CD14-positive monocyte (primary cell): Measurements from ENCODE around the gene BTG2. TPM values are rescaled to one million over a fixed set of nuclear protein-coding genes. Genes with fewer than 3 reads are reported as not detected.
"Not testable (repeated sequence)": the region's sequence is repeated elsewhere in the genome, so short reads cannot be mapped to it uniquely, and the experiment has no call there.

ENCODE experiments used
- DNase-seq, 3 donors: peaks; one replicate each; pipeline ENCODE4 v3.0.0-alpha.2; 2011 to 2022
- H2AFZ ChIP-seq: 2 replicates; pipeline ENCODE4 v1.6.0; 2012; ENCODE audit warnings: mild to moderate bottlenecking, low read depth, low read length, inconsistent platforms; ENCODE audit not compliant: insufficient read depth, poor library complexity, severe bottlenecking
- H3K27ac ChIP-seq, 2 donors: 1 replicate in 1 of 2; 2 replicates in 1 of 2; pipeline ENCODE4 v1.5.1; 2012 to 2013; ENCODE audit warnings: low read length in 2 of 2, control low read depth in 1 of 2, inconsistent platforms in 1 of 2, low read depth in 1 of 2, mild to moderate bottlenecking in 1 of 2
- H3K27me3 ChIP-seq, 2 donors: one replicate each; pipeline versions ENCODE4 v1.6.0 to v1.6.1; 2011 to 2013; ENCODE audit warnings: low read length in 2 of 2; ENCODE audit not compliant: control insufficient read depth in 2 of 2, insufficient read depth in 2 of 2
- H3K36me3 ChIP-seq, 2 donors: replicated peaks in 1 of 2; 1 replicate in 1 of 2; 2 replicates in 1 of 2; pipeline versions ENCODE4 v1.5.1 to v1.6.1; 2012 to 2013; ENCODE audit warnings: low read length in 2 of 2, control low read depth in 1 of 2, inconsistent platforms in 1 of 2, mild to moderate bottlenecking in 1 of 2; ENCODE audit not compliant: insufficient read depth in 2 of 2, control insufficient read depth in 1 of 2
- H3K4me1 ChIP-seq, 2 donors: 1 replicate in 1 of 2; 2 replicates in 1 of 2; pipeline versions ENCODE4 v1.5.1 to v1.6.1; 2012 to 2013; ENCODE audit warnings: low read length in 2 of 2, control low read depth in 1 of 2, inconsistent platforms in 1 of 2, mild to moderate bottlenecking in 1 of 2, moderate library complexity in 1 of 2; ENCODE audit not compliant: insufficient read depth in 2 of 2, control insufficient read depth in 1 of 2
- H3K4me2 ChIP-seq: replicated peaks from 2 replicates; pipeline ENCODE3; 2012; ENCODE audit warnings: low read length, moderate library complexity, mild to moderate bottlenecking; ENCODE audit not compliant: poor library complexity, severe bottlenecking; ENCODE audit errors: extremely low read depth
- H3K4me3 ChIP-seq, 3 experiments: fragments of 200-600 bp in 1 of 3; sonication (generic) in 1 of 3; replicated peaks in 1 of 3; 1 replicate in 2 of 3; 2 replicates in 1 of 3; pipeline ENCODE4 v1.5.1; 2011 to 2013; ENCODE audit warnings: low read length in 3 of 3, mild to moderate bottlenecking in 3 of 3, control low read depth in 2 of 3, low read depth in 2 of 3, inconsistent platforms in 1 of 3, moderate library complexity in 1 of 3
- H3K79me2 ChIP-seq: 2 replicates; pipeline ENCODE4 v1.6.0; 2012; ENCODE audit warnings: mild to moderate bottlenecking, control low read depth, inconsistent platforms, low read length, moderate library complexity; ENCODE audit not compliant: insufficient read depth
- H3K9ac ChIP-seq: 2 replicates; pipeline ENCODE4 v1.6.0; 2017; ENCODE audit warnings: low read length, mild to moderate bottlenecking; ENCODE audit not compliant: insufficient read depth, poor library complexity, severe bottlenecking
- H3K9me3 ChIP-seq, 2 donors: replicated peaks in 1 of 2; 1 replicate in 1 of 2; 2 replicates in 1 of 2; pipeline versions ENCODE4 v1.5.1 to v1.6.1; 2012 to 2013; ENCODE audit warnings: low read length in 2 of 2, control low read depth in 1 of 2; ENCODE audit not compliant: control insufficient read depth in 1 of 2, insufficient read depth in 1 of 2
- H4K20me1 ChIP-seq: 2 replicates; pipeline ENCODE4 v1.6.0; 2012; ENCODE audit warnings: mild to moderate bottlenecking, low read length, control low read depth, moderate library complexity; ENCODE audit not compliant: insufficient read depth
- H3K27ac Mint-ChIP-seq, 7 donors: one replicate each; pipeline ENCODE4 v1.8.0; 2020; ENCODE audit warnings: mild to moderate bottlenecking in 7 of 7, mixed read lengths in 7 of 7, moderate library complexity in 6 of 7, inconsistent platforms in 2 of 7
- H3K27me3 Mint-ChIP-seq, 3 donors: one replicate each; pipeline ENCODE4 v1.8.0; 2021 to 2022; ENCODE audit warnings: low read depth in 3 of 3, mild to moderate bottlenecking in 3 of 3, mixed read lengths in 3 of 3, moderate library complexity in 3 of 3, inconsistent platforms in 1 of 3
- H3K36me3 Mint-ChIP-seq, 2 donors: one replicate each; pipeline ENCODE4 v1.8.0; 2020; ENCODE audit warnings: mixed read lengths in 2 of 2, inconsistent platforms in 1 of 2, mild to moderate bottlenecking in 1 of 2
- H3K4me1 Mint-ChIP-seq: one replicate; pipeline ENCODE4 v1.8.0; 2020; ENCODE audit warnings: mild to moderate bottlenecking, mixed read lengths
- H3K4me3 Mint-ChIP-seq, 2 donors: one replicate each; pipeline ENCODE4 v1.8.0; 2020; ENCODE audit warnings: mild to moderate bottlenecking in 2 of 2, mixed read lengths in 2 of 2, moderate library complexity in 1 of 2
- H3K9me3 Mint-ChIP-seq, 7 donors: one replicate each; pipeline ENCODE4 v1.8.0; 2020 to 2022; ENCODE audit warnings: mixed read lengths in 7 of 7, mild to moderate bottlenecking in 6 of 7, moderate library complexity in 6 of 7, inconsistent platforms in 2 of 7
- WGBS: methylation state at CpG from one replicate; pipeline ENCODE4 v1.1.5; 2013; ENCODE audit warnings: missing lambda C conversion rate; ENCODE audit not compliant: insufficient coverage; 5-methylcytosine and 5-hydroxymethylcytosine counted together
- intact Hi-C, 2 donors: fragments of 100-400 bp; cut with micrococcal nuclease; formaldehyde crosslinking; loops; one replicate each; pipeline versions ENCODE4 v1.15.0 to v1.15.1; 2023
- polyA plus RNA-seq, 3 donors: library from polyadenylated mRNA; depleted of rRNA in 1 of 3; unstranded in 2 of 3; stranded (reverse) in 1 of 3; fragments of 300-500 nt in 2 of 3; fragments of >200 nt in 1 of 3; fragmentation: Illumina TruSeq in 2 of 3; gene quantifications; 1 replicate in 2 of 3; 2 replicates in 1 of 3; pipeline ENCODE4 v1.2.3, GENCODE V29; 2012 to 2021
- TF ChIP-seq, protein P1 (sequence below): fragments of 200-600 bp; IDR thresholded peaks from one replicate; pipeline ENCODE4 v1.8.0; 2022; ENCODE audit warnings: antibody characterized with exemption, mild to moderate bottlenecking

BTG2 gene
- polyA plus RNA-seq, 3 donors, result 293 to 539 (median 483) TPM

DNA sequence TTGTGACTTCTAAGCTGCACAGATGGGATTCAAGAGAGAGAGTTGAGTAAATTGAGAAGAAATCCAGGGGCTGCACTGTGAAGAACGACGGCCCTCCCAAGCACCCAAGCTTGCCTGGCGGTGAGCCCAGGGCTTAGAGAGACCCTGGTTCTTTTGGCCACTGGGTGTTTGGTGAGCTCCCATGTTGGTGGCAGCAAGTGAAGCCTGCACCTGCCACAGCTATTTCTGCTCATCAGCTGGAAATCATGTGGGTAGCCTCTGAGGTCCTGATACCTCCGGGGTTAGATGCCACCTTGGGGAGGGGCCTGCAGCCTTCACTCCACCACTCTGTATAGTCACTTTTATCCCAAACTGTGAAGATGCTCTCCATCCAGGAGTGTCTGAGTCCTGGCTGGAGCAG lies 6.2 kb upstream of the BTG2 start:
- Mint-ChIP-seq H3K36me3 (no peaks in the 10 kb centered on the region), H3K27me3 (peaks cover 0 to 7% (median 0%) of the 10 kb centered on the region in 3 donors), H3K4me3 (no peak overlapping the region), H3K4me1 (peaks cover 47% of the 10 kb centered on the region), H3K9me3 (no peaks in the 10 kb centered on the region), H3K27ac (peak overlapping the region in 1 of 7 donors; percentile 10)
- intact Hi-C loops, result no loop called here
- TF ChIP-seq, protein P1, sequence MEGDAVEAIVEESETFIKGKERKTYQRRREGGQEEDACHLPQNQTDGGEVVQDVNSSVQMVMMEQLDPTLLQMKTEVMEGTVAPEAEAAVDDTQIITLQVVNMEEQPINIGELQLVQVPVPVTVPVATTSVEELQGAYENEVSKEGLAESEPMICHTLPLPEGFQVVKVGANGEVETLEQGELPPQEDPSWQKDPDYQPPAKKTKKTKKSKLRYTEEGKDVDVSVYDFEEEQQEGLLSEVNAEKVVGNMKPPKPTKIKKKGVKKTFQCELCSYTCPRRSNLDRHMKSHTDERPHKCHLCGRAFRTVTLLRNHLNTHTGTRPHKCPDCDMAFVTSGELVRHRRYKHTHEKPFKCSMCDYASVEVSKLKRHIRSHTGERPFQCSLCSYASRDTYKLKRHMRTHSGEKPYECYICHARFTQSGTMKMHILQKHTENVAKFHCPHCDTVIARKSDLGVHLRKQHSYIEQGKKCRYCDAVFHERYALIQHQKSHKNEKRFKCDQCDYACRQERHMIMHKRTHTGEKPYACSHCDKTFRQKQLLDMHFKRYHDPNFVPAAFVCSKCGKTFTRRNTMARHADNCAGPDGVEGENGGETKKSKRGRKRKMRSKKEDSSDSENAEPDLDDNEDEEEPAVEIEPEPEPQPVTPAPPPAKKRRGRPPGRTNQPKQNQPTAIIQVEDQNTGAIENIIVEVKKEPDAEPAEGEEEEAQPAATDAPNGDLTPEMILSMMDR, result no peak
- Histone ChIP-seq H3K4me2 (no peak overlapping the region), H3K27ac (no peak overlapping the region), H3K79me2 (no peaks in the 10 kb centered on the region), H4K20me1 (no peaks in the 10 kb centered on the region), H3K4me1 (peaks cover 17 to 23% of the 10 kb centered on the region in 2 donors), H3K9ac (no peak overlapping the region), H3K27me3 (no peaks in the 10 kb centered on the region), H3K9me3 (no peaks in the 10 kb centered on the region), H3K4me3 (no peak overlapping the region), H3K36me3 (no peaks in the 10 kb centered on the region), H2AFZ (no peak overlapping the region)
- DNase-seq, result no peak
- 100% methylated on average over 3 of the region's 4 CpGs for WGBS

DNA sequence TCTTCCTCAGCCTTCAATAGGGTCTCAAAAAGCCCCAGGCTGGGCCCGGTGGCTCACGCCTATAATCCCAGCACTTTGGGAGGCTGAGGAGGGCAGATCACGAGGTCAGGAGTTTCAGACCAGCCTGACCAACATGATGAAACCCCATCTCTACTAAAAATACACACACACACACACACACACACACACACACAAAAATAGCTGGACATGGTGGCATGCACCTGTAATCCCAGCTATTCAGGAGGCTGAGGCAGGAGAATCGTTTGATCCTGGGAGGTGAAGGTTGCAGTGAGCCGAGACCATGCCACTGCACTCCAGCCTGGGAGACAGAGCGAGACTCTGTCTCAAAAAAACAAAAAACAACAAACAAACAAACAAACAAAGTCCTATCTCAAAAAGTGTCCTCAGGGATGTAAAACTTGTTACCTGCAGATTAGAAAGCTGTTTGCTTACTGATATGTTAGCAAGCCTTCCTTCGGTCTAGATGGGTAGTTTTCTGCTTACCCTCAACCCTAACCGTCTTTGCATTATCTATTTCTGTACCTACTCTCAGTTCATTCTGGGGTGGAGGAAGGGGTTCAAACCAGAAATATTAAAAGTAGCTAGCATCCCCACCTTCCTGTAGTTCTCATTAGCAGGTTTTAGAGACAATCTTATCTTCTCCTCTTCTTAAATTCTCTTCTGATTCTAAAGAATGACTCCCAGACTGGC lies 5.4 kb upstream of the BTG2 start:
- H2AFZ ChIP-seq, result peak overlapping the region; percentile 15
- peaks cover 24 to 30% of the 10 kb centered on the region in 2 donors for H3K4me1 ChIP-seq
- H3K36me3 Mint-ChIP-seq, DNase-seq, H3K4me2 ChIP-seq, H3K9me3 Mint-ChIP-seq, H3K27ac ChIP-seq, H3K79me2 ChIP-seq, intact Hi-C loops, H3K4me3 Mint-ChIP-seq, H3K9me3 ChIP-seq, H4K20me1 ChIP-seq, H3K9ac ChIP-seq, H3K27me3 ChIP-seq, H3K27me3 Mint-ChIP-seq, H3K4me3 ChIP-seq, H3K36me3 ChIP-seq: not testable (repeated sequence)
- WGBS, result no CpG with 5 or more reads among the region's 8 CpGs
- Mint-ChIP-seq H3K4me1 (peaks cover 54% of the 10 kb centered on the region), H3K27ac (peak overlapping the region in 1 of 7 donors; percentile 73)
